Activated T-cell treated with anti-CD3 and anti-CD28 coated beads for 4 hours (primary cell): ENCODE measurements around the gene MAPK10.
"Not testable (repeated sequence)": the region's sequence is repeated elsewhere in the genome, so short reads cannot be mapped to it uniquely, and the experiment has no call there.

Source experiments
- DNase-seq: peaks from one replicate; pipeline ENCODE4 v3.0.0-alpha.2; 2020

Gene MAPK10

DNA sequence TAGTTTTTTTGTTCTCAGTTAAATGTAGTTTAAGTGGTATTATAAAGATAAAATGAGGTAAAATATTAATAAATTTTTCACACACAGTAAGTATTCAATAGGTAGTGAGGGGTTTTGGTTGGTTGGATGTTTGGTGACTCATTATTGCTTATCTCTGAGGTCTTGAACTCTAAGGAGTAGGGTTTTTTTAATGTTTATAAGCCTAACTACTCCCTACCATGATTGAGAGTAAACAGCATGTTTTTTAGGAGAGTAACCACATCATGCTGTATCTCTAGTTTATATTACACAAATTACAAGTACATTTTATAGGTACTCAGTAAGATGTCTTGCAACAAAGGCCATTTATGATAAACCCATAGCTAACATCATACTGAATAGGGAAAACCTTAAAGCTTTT is 181.6 kb downstream of the MAPK10 start:
- no peak for DNase-seq

DNA sequence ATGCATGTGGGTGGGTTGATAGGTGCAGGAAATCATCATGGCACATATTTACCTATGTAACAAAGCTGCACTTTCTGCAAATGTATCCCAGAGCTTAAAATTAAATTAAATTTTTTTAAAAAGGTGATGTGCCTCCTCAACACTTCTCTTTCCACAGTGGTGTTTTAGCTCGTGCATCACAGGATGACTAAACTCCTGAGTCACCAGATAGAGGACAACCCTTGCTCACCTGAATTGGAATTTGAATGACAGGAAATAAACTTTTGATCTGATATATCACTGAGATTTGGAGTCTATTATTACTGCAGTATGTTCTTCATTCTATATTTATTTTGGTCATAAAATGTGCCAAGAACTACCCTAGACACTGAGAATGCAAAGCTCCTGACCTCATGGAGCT is 185.3 kb downstream of the MAPK10 start:
- no peak for DNase-seq

DNA sequence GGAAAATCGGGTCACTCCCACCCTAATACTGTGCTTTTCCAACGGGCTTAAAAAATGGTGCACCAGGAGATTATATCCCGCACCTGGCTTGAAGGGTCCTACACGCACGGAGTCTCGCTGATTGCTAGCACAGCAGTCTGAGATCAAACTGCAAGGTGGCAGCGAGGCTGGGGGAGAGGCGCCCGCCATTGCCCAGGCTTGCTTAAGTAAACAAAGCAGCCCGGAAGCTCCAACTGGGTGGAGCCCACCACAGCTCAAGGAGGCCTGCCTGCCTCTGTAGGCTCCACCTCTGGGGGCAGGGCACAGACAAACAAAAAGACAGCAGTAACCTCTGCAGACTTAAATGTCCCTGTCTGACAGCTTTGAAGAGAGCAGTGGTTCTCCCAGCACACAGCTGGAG is 191.5 kb downstream of the MAPK10 start:
- not testable (repeated sequence) for DNase-seq

DNA sequence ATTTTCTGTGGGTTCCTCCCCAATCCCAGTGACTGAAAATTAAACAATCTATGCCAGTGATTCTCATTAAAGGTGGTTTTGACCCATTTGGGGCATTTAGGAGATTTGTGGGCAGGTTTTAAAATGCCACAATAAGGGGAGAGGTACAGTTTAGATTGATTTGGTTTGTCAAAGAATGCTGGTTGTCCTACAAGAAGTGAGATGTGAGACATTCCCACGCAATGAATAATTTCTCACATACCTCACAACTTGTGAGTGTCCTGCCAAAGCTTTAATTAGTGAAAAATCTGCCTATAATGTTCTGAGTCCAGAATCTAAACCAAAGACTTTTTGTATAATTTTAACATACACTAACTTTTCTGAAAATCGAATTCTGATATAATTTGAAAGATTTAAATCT is 199.4 kb downstream of the MAPK10 start:
- no peak for DNase-seq

- no peak for DNase-seq
Measured at GRCh38 chr4:86159216-86159615, 200.6 kb downstream of the MAPK10 start.

- DNase-seq: no peak
Measured at GRCh38 chr4:86156531-86156930, 203.3 kb downstream of the MAPK10 start.

DNA sequence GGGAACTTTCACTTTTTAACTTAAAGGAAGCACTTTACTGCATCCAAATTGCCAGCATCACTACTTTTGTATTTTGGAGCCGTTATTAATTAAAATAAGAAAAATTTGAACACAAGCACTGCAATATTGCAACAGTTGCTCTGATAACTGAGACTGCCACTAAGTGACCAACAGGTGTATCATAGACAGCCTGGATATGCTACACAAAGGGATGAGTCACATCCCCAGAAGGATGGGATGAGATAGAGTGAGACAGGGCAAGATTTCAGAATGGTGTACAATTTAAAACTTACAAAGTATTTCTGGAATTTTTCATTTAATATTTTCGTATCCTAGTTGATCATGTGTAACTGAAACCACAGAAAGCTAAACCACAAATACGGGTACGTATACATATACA is 204.1 kb downstream of the MAPK10 start:
- DNase-seq: no peak

GRCh38 chr4:86152454-86152853 is 207.4 kb downstream of the MAPK10 start:
- DNase-seq: no peak

GRCh38 chr4:86151196-86151595 is 208.7 kb downstream of the MAPK10 start:
- no peak for DNase-seq

- no peak for DNase-seq
Measured at GRCh38 chr4:86141161-86141560, 218.7 kb downstream of the MAPK10 start.

DNA sequence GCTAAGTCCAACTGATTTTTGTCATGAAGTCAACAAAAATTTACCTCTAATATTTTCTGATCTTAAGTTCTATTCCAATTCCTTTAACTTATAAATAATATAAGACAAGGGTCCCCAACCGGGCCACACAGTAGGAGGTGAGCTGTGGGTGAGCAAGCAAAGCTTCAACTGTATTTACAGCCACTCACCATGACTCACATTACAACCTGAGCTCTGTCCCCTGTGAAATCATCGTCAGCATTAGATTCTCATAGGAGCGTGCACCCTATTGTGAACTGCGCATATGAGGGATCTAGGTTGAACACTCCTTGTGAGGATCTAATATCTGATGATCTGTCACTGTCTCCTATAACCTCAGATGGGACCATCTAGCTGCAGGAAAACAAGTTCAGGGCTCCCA is 227.4 kb downstream of the MAPK10 start:
- no peak for DNase-seq

GRCh38 chr4:86131456-86131855 is 228.4 kb downstream of the MAPK10 start:
- no peak for DNase-seq

GRCh38 chr4:86130160-86130933 is 229.5 kb downstream of the MAPK10 start:
- no peak for DNase-seq

DNA sequence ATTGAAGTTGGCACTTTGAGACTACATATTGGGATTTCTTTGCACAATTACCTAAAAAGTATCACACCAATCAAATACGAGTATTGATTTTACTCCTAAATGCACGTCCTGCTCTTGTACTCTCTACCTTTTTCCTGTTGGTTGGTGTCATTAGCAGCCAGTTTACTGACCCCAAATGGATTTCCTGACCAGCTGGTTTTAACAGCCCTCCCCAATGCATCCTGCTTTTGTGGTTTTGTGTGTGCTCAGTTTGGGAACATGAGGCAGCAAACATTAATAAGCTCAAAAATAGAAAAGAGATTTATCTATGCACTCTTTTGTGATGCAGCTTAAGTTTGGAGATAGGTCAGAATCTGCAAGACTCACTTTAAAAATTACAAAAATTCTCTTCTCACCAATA is 230.3 kb downstream of the MAPK10 start:
- no peak for DNase-seq

DNA sequence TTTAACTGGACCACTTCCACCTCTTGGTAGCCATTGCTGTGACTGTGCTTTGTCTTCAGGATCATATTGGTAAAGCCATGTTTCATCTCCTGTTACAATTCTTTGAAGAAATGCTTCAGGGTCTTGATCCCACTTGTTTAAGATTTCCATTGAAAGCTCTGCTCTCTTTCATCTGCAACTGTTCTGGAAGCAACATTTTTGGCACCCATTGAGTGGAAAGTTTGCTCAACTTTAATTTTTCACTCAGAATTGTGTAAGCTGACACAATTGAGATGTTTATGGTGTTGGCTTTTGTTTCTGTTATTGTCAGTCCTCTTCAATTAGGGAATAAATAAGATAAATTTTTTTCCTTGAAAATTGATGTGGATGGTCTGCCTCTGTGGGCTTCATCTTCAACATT is 237.4 kb downstream of the MAPK10 start:
- DNase-seq: no peak

- no peak for DNase-seq
Measured at GRCh38 chr4:86118711-86119110, 241.1 kb downstream of the MAPK10 start.

- no peak for DNase-seq
Measured at GRCh38 chr4:86117705-86118302, 242.0 kb downstream of the MAPK10 start.

- no peak for DNase-seq
Measured at GRCh38 chr4:86114563-86114962, 245.3 kb downstream of the MAPK10 start.

- no peak for DNase-seq
Measured at GRCh38 chr4:86108834-86109233, 251.0 kb downstream of the MAPK10 start.

DNA sequence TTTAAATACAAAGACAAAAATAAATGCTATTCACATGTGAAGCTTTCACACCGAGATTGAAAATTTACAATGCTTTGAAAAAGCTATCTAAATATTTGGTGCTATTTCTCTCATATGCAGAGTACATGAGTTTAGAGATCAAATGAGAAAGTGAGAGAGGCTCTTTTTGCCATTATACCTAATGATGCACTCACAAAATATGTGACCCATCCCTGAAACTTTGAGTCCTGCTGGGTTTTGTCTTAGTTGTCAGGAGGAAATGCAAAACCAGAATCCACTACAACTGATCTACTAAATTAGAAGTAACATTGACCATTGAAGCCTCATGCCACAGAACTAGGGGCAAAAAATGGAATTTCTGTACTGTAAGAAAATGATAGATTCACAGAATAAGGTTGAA is 251.7 kb downstream of the MAPK10 start:
- DNase-seq: no peak

DNA sequence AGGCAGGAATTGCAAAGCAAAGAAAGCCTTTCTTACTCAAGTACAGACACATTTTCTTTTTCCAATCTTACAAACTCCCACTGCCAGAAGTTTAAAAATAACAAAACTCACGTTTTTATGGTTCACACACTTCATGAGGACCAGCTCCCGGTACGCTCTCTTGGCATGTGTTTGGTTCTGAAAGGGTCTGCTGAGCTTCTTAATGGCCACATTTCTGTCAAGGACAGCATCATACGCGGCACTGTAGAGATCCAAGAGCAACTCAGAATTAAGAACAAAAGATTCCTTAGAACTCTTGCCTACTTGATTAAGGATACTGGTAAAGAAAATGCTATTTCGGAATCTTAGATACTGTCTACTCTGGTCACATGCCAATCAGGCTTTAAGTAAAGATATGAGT is 252.7 kb downstream of the MAPK10 start:
- DNase-seq: no peak

DNA sequence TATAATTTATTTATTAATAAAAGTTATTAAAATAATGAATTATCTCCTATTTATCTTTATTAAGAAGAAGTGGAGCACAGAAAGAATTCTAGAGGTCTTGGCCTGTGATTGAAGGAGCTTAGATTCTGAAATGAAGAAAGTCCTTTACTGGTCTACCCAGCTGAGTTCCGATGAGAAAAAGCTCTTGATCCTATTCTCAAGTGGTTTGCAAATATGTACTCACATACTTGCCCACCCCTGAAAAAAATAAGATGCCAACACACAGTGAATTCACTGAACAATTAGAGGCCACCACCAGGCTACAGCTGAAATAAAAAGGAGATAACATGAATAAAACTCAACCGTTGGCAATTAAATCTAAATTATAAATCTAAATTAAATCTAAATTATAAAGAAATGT is 253.4 kb downstream of the MAPK10 start:
- no peak for DNase-seq

GRCh38 chr4:86101841-86102240 is 258.0 kb downstream of the MAPK10 start:
- no peak for DNase-seq

GRCh38 chr4:86101410-86101809 is 258.4 kb downstream of the MAPK10 start:
- no peak for DNase-seq
